Measurements from ENCODE around the gene CHTOP.

- TF ChIP-seq EZH2phosphoT487 (IDR thresholded peaks at IDR 0.05; ENCODE audit: unreplicated experiment) = no peak
- TF ChIP-seq CTCF (conservative IDR thresholded peaks at IDR 0.05; ENCODE audit: low read depth in 2 of 2) = no peak
- TF ChIP-seq EZH2 (IDR thresholded peaks at IDR 0.05; ENCODE audit: low read depth, unreplicated experiment) = no peak
- no peak for TF ChIP-seq ZNF331 (CRISPR knock-in tag; IDR thresholded peaks at IDR 0.05; ENCODE audit: low read depth)
- TF ChIP-seq STAT1 (IDR thresholded peaks at IDR 0.05; ENCODE audit: unreplicated experiment) = no peak
- no peak for TF ChIP-seq POLR2AphosphoS5 (IDR thresholded peaks at IDR 0.05; ENCODE audit: low read depth)
- no peak for TF ChIP-seq REST (IDR thresholded peaks at IDR 0.05; ENCODE audit: unreplicated experiment)
- no peak for TF ChIP-seq CREB1 (CRISPR knock-in tag; IDR thresholded peaks at IDR 0.05; ENCODE audit: low read depth)
- TF ChIP-seq ETS1 (IDR thresholded peaks at IDR 0.05) = no peak
- TF ChIP-seq ZNF114 (CRISPR knock-in tag; IDR thresholded peaks at IDR 0.05) = no peak
Observed at GRCh38 chr1:153606194-153606593, 27.7 kb upstream of the CHTOP start.
